HG02938 (cell line): Measurements from ENCODE around the gene NMD3.

Source experiments
- ATAC-seq: cut with Tn5 transposase; IDR thresholded peaks from one replicate; pipeline ENCODE4 v1.9.1; 2021; ENCODE audit warnings: mild to moderate bottlenecking, moderate library complexity; ENCODE audit not compliant: unreplicated experiment

The NMD3 gene

GRCh38 chr3:161230621-161231171, 9.6 kb downstream of the NMD3 start:
- no peak for ATAC-seq

DNA sequence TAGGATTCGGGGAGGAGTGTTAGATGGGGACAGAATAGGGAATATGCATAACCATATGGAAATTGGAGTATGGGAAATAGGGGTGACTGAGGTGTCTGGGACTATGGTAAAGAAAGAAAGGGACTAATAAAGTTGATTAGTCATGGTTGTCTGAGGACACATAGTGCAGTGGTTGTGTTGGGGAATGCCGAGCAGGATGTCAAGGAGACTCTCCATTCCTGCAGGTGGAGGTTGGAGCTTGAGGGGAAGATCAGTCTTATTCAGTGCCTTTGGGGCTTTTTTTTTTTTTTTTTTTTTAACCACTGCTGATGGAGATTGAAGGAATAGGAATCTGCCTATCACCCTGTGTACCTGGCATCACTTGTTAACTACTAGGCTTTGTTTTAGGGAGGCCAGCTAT, 10.8 kb downstream of the NMD3 start:
- ATAC-seq = no peak

- ATAC-seq = no peak
Measured at GRCh38 chr3:161233557-161233956, 12.4 kb downstream of the NMD3 start.

GRCh38 chr3:161236240-161236639, 15.1 kb downstream of the NMD3 start:
- no peak for ATAC-seq

DNA sequence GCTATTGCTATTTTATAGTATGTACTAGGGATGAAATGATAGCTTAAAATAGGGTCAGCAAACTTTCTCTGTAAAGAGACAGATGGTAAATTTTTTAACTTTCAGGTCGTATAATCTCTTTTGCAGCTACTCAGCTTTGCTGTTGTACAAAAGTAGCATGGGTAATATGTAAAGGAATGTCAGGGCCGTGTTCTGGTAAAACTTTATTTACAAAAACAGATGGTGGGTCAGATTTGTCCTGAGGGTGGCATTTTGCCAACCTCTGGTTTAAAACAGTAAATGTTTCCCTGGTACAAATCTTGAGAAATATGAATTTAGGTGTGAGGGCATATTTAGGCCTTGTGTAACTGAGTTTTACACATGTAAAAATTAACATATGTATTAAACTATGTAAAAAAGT, 18.6 kb downstream of the NMD3 start:
- ATAC-seq = no peak

DNA sequence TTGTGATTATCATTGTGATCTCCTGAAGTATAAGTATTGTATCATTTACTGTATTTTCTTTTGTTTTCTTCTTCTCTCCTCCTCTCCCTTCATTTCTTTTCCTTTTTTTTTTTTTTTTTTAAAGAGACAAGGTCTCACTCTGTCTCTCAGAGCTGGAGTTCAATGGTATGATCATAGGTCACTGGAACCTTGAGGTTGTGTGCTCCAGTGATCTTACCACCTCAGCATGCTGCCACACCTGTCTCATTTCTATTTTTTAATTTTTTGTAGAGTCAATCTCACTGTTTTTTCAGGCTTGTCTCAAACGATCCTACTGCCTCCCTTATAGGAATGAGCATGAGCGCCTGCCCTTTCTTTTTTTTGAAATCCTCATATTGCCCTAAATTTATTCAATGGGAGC, 23.4 kb downstream of the NMD3 start:
- no peak for ATAC-seq

DNA sequence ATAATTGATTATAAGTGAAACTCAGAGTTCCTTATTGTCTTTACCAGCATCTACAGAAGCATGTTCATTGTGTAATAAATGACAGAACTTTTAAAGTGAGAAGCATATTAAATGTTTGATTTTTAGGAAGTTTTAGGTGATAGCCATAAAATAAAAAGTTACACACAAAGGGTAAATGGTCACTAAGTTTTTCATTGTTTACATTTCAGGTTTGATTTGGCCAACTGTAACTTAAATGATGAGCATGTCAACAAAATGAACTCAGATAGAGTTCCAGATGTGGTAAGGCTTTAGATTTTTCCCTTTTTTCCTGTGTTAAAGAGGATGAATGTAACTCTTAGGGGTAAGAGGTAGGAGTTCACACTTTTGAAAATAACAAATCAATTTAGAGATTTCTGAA, 25.9 kb downstream of the NMD3 start:
- ATAC-seq = no peak

DNA sequence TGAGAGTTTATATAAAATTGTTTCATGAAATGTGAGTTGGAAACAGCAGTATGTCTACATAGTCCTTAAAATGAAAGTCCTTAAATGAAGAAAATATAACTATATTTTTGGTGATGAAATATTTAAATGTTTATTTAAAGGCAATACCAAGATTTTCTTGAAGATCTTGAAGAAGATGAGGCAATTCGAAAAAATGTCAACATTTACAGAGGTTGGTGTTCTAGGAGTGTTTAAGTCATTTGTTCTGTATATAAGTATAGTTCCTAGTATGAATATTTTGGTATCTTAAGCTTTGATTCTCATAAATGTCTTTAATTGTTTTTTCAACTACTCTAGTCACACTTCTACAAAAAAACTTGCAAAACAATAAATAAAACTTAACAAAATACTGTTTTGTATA, 29.0 kb downstream of the NMD3 start:
- no peak for ATAC-seq

- no peak for ATAC-seq
Measured at GRCh38 chr3:161251716-161252115, 30.6 kb downstream of the NMD3 start.

DNA sequence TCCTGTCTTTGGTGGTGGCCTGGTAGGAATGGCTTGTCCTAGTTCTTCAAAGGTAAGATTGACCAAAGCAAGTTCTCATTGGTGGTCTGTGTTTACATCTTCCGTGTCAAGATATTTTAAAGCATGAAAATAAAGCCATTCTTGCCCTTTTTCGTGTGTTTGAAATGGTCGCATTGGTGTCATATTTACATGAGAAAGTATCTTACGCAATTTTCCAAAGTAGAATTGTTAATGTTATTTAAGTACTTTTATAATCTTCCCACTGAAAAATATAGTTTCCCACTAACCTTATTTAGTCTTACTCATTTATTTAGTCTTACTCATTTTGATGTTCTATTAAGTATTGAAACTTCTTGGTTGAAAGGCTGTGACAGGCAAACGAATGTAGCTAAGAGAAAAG, 31.0 kb downstream of the NMD3 start:
- no peak for ATAC-seq

DNA sequence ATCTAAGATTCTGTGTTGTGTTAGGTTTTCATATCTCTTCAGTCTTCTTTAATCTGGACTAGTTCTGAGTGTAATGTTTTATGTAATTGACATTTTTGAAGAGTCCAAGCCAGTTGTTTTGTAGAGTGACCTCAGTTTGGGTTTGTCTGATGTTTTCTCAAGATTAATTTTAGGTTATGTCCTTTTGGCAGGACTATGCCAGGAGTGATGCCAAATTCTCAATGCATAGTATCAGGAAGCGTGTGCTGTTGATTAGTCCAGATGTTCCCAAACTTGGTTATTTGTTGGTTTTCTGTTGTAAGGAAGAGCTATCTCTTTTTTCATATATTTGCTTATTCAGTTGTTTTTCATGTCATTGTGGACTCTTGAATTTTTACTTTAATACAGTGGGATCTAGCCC, 32.6 kb downstream of the NMD3 start:
- no peak for ATAC-seq

- no peak for ATAC-seq
Measured at GRCh38 chr3:161254861-161255260, 33.8 kb downstream of the NMD3 start.

GRCh38 chr3:161263057-161263456, 41.9 kb downstream of the NMD3 start:
- no peak for ATAC-seq

- ATAC-seq = no peak
Measured at GRCh38 chr3:161264852-161265251, 43.7 kb downstream of the NMD3 start.

GRCh38 chr3:161265916-161266571, 44.9 kb downstream of the NMD3 start:
- ATAC-seq = no peak

DNA sequence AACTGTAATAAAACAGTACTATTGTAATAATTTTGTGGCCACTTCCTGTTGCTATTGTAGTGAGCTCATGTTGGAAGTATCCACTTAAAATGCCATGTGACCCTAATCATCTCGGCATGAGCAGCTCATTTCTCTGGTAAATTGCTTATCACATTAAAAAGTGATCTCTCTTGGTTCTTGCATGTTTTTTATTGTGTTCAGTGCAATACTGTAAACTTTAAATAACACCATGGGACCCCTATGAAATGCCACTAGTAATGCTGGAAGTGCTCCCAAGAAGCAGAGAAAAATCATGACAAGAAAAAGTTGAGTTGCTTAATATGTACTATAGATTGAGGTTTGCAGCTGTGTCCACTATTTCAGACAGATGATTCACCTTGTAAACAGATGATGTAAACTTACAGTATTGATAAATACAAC, 45.6 kb downstream of the NMD3 start:
- no peak for ATAC-seq

GRCh38 chr3:161267646-161268045, 46.5 kb downstream of the NMD3 start:
- ATAC-seq = no peak

DNA sequence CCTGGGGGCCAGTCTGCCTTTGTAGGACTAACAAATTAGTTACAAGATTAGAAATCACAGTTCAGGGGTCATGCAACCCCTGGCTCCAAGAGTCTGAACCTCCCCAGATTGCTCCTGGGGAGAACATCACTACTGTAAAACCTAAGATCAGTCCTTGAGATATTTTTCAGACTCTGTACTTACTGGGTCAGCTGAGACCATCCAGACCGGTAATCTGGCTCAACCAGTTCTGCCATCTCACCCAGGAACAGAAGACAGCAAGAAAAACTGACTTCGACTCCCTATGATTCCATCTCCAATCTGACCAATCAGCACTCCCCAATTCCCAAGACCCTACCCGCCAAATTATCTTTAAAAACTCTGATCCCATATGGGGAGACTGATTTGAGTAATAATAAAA, 47.5 kb downstream of the NMD3 start:
- no peak for ATAC-seq

- no peak for ATAC-seq
Measured at GRCh38 chr3:161270991-161271390, 49.9 kb downstream of the NMD3 start.

- no peak for ATAC-seq
Measured at GRCh38 chr3:161271646-161272045, 50.5 kb downstream of the NMD3 start.

DNA sequence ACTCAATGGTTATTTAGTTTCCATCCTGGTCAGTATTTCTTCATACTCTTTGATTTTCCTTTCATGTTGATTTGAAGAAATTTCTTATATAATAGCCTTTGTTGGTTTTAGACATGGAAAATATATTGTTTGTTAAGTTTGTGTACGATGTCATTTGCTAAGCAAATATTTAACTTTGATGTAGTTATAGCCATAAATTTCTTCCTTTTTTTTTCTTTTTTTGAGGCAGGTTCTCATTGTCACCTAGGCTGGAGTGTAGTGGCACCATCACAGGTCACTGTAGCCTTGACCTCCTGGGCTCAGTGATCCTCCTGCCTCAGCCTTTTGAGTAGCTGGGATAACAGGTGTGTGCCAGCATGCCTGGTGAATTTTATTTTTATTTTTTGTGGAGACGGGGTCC, 51.4 kb downstream of the NMD3 start:
- no peak for ATAC-seq

DNA sequence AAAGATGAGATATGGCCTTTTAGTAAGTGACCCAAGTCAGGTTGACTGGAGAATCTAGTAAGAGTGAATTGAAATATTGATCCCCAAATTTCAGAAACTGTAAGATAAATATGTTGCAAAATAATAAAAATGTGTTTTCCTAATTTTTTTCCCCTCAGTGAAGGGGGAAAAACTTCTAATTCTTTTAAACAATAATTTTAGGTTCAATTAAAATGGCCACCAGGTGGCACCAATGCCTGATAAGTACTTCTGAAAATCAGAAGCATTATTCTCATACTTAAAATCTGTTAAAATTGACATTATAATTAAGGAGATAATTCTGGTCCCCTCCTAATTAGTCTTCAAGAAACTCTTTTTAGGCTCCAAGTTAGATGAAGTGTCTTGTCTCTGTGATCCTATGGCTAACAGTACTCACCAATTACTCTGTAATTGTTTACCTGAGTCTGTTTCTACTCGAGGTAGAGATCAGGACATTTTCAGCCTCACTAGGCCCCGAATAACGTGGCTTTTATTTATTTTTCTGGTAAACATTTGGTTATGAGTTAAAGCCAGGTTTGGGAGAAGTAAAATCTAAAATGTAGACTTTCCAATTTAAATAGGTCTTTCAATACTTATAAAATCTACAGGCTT, 52.6 kb downstream of the NMD3 start:
- no peak for ATAC-seq
